HG03064 (cell line): ENCODE results near the gene CMKLR1.

Experiments used
- ATAC-seq: cut with Tn5 transposase; IDR thresholded peaks from one replicate; pipeline ENCODE4 v1.9.1; 2021; ENCODE audit warnings: low read depth; ENCODE audit not compliant: unreplicated experiment

The CMKLR1 gene

DNA sequence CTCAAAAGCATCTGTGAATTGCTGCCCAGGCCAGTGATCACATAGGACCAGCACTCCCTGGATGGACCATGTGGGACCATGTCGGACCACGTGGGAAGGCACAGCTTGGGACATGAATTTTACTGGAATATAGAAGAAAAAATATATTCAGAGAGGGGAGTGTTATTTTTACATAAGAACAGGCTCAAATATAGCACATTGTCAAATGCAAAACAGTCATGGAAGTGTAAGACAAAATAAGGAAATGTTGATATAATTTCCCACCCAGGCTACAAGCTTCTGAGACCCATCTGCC, 68.3 kb downstream of the CMKLR1 start:
- ATAC-seq, result no peak

DNA sequence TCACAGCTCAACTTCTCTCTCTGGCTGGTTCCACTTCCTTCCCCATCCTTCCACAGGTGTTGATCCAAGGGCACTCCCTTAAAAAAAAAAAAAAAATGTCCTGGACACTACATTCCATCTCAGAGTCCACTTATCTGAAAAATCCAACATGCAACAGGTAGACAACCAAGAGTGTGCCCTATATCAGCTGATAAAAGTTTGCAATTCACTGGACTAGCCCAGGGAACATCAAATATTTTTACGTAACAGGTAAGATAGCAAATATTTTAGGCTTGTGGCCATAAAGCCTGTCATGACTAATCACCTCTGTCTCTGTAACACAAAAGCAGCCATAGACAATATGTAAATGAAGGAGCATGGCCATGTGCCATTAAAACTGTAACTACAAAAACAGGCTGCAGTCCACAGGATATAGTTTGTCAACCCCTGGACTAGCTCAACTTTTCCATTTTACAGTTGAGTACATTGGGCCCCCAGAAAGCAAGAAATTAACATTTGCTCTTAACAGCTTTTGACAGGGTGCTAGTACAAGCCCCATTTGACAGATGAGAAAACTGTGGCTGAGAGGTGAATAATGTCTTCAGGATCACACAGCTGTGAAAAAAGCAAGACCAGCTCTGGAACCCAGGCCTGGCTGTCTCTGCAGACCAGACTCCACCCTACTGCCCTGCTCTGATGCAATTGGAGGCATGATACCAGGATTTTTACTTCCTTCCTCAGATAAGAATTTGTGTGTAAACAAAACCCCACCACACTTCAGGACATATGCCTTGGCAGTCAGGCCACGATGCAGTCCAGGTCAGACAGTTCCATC, 68.9 kb downstream of the CMKLR1 start:
- ATAC-seq, result no peak

DNA sequence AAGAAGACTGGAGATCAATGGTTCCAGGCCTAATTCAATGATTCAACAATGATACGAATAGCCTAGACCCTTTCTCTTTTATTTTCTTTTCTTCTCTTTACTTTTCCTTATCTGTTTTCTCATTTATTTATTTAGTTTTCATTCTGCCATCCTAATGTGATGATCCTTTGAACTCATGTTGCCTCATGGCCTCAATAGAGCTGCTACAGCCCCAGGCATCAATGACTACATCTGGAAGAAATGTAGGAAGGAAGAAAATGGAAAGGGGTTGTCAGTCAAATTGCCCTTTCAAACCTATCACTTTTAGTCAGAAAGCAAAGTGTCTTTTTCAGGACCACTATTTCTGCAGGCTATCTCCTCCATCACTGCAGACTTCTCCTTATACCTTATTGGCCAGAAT, 69.9 kb downstream of the CMKLR1 start:
- ATAC-seq, result no peak

DNA sequence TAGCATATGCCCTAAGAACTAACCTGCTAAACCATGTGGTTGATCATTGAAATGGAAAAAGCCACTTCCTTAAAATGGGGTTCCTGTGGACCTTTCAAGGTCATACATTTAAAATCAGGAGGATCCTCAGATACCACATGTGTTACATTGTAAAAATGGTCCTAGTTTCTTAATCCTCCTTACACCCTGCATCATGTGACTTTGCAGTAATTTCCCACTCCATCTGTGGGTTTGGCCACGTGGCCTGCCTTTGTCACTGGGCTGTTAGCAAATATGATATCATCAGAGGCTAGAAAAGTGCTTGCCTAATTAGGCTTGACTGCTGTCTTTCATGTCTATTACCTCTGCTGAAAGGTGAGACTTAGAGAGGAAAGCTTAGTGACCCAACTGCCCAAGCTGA, 70.7 kb downstream of the CMKLR1 start:
- no peak for ATAC-seq

DNA sequence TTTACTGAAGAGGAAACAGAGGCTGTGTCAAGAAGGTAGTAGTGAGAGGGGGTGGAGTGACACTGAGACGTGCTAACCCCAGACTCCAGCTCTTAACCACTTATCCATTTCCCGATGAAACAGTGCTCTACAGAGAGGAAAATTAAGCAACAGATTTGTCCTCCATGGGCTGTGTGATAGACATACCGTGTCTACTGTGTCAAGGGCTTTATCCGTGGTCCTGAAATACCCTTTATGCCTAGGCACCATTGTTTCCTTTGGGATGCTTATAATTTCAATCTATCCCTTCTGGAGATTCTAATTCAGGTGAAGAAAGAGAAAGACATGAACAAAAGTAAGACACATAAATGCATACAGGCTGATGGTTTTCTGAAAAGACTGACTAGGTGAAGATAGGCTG, 71.7 kb downstream of the CMKLR1 start:
- ATAC-seq, result no peak

DNA sequence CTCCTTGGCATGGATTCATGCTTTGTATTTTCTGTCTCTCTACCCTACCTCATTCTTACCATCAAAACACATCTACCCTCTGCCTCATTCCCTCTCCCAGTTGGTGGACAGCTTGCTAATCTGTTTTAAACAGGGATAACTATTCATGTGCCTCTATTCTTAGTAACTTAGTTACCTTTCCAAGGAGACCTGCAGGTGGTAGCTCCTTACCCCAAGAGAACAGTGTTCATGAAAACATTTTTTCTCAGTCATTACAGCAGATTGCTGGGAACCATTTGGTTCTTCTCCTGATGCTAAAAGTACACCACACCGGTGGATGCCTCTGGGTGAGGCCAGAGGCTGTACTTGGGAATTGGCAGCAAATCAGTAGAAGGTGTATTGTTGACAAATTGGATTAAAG, 73.0 kb downstream of the CMKLR1 start:
- no peak for ATAC-seq

DNA sequence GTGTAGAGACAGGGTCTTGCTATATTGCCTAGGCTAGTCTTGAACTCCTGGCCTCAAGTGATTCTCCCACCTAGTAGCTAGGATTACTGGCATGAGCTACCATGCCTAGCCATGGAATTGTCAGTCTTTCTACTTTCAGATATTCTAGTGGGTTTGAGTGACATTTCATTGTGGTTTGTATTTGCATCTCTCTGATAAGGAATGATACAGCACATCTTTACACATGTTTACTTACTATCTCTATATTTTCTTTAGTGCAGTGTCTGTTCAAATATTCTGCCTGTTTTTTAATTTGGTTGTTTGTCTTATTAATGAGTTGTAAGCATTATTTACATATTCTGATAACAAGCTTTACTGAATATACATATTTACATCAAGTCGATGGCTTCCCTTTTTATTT, 73.6 kb downstream of the CMKLR1 start:
- no peak for ATAC-seq

DNA sequence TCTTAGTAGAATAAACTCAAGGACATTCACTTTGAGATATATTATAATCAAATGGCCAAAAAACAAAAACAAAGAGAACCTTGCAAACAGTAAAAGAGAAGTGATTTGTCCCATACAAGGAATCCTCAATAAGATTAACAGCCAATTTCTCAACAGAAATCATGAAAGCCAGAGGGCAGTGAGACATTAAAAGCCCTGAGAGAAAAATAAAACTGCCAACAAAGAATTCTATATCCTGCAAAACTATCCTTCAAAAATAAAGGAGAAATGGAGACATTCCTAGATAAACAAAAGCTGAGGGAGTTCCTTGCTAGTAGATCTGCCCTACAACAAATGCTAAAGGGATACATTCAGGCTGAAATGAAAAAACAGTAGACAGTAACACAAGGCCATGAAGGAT, 78.1 kb downstream of the CMKLR1 start:
- ATAC-seq, result no peak

DNA sequence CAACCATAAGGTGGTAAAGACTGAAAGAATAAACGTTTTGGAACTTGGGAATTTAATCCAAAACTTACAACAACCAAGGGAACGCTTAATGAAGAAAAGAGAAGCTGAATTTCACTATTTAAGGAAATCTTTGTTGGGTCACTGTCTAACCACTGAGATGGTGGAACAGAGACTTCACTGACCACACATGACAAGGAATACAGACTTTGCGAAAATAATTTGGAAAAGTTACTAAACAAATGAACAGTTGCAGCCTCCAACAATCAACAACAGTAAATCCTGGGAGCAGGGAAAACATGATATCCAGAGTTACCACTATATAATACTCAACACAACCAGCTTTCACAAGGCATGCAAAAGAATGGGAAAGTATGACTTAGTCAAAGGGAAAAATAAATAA, 79.1 kb downstream of the CMKLR1 start:
- ATAC-seq, result no peak

DNA sequence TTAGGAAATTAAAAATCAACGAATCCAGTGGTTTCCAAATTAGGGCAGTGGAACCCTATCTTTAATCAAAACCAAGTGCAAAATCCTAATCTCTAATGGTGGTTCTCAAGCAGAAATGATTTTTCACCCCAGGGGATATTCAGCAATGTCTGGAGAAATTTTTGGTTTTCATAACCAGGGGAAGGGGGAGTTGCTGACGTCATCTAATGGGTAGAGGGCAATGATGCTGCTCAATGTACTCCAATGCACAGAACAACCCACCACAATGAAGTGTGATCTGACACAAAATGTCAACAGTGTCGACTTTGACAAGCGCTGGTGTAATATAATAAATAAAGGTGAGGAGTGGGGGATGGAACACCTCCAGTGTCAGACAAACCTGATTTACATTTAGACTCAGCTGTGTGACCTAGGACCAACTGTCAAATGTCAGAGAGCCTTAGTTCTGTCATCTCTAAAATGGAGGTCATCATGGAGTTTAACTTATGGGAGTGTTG, 81.5 kb downstream of the CMKLR1 start:
- no peak for ATAC-seq

DNA sequence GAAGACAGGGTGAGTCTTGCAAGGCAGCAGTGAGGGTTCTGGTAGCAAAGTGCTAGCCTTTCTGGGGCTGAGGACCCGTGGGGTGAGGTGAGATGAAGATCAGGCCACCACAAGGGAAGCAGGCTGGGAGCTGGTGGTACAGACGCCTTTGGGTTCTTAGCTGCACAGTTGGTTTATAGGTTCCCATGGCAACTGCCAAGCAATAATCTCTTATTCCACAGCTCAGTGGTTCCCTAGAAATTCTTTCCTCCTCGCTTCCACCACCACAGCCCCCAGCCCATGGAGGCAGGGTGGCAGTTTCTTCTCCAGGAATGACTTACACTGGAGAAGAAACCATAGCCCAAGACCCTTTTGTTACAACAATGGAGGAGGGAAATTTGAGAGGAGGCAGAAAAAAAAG, 82.1 kb downstream of the CMKLR1 start:
- ATAC-seq, result no peak

DNA sequence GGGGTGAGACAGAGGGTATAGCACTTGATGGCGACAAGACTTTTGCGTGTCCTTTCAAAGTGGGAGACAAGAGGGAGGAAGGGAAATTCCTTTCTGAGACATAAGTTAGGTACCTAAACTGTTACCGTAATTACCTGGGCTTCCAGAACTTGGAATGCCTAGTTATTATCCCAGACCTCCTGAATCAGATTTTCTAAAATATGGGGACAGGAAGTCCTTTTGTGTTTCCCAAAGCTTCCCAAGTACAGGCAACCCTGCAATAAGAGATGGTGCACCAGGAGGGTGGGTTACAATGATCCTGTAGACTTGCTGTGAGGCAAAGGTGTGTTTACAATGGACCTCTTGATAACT, 83.9 kb downstream of the CMKLR1 start:
- ATAC-seq, result no peak

DNA sequence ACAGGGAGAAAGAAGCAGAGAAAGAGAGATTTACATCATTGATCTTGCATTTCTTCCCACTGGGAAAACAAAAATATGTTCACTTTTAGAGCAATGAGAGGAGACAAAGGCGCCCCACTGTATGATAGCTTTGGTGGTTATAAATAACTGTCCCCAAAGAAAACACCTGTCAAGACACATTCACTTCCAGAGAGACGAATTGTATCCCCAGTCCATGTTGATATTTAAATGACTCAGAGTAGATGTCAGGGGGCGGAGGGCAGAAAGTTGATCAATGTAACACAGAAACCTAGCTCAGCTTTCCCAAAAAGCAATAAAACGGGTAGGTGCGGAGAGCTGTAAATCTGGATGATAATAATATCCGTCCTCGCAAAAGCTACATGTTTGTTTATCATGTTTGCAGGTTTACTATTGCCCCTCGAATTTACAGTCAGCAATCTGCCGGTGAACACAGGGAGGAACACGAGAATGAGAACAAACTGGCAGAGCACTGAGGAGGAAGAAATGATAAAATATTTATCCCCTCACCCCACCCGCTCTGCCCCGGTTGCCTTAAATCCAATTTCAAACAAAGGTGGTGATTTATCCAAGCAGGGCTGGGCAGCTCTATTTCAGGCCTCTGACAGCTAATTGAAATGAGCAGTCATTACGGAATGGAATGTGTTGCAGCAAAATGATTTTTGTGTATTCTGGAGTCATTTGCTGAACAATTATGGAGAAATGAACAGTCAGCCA, 84.4 kb downstream of the CMKLR1 start:
- ATAC-seq, result no peak

DNA sequence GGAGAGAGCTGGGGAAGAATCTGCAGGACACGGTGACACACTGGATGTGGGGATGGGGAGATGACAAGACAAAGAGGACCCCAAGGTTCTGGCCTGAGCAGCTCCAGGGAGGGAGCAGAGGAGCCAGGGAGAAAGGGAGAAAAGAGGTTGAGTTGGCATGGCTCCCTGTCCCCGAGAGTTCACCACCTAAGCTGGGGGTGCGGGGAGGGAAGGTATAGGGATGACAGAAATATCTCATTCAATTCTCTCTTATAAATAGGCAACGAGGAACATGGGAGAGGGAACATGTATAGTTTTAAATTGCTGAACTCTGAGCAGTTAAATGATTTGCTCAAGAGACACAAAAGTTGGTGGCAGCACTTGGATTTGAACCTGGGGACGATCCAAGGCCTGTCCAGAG, 85.1 kb downstream of the CMKLR1 start:
- no peak for ATAC-seq

DNA sequence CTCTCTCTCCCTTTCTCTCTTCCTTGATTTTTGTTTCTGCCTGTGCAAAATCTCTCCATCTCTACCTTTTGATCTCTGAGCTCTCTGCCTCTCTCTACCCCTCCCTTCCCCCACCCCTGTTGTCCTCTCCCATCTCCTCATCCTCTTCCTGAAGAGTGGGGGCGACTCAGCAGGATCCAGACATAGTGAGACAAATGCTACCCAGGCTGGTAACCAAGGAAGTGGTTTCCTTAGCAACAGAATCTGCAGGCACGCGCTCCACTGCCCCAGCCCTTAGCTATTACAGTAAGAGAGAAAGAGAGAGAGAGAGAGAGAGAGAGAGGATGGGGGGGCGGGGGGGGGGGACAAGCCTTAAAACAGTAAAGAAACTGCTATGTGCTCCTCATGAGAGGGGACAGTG, 85.6 kb downstream of the CMKLR1 start:
- no peak for ATAC-seq

DNA sequence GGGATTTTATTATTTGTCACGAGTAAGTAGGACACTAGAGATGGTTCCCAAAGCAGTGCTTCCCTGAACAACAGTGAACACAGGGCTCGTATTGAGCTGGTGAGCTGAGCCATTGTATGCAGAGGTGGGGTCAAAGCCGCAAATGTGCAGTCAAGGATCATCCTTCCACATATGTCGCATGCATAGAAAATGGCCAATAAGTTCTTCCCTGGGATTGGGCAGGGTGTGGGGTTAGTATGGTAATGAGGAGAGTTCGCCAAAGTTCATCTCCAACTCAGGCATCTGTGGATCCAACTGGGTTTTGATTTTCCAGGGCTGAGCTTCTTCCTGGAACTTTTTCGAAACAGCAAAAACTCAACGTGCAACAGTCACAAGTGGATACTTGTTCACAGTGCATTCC, 86.6 kb downstream of the CMKLR1 start:
- ATAC-seq, result no peak

DNA sequence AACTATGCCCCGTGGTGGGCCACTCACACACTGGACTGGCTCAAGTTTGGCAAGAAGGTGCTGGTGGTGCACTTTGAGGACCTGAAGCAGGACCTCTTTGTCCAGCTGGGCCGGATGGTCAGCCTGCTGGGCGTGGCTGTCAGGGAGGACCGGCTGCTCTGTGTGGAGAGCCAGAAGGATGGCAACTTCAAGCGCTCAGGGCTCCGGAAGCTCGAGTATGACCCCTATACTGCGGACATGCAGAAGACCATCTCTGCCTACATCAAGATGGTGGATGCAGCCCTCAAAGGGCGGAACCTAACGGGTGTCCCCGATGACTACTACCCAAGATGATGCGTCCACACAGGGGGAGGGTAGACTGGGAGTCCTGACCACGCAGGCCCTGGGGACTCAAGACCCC, 91.1 kb downstream of the CMKLR1 start:
- no peak for ATAC-seq

DNA sequence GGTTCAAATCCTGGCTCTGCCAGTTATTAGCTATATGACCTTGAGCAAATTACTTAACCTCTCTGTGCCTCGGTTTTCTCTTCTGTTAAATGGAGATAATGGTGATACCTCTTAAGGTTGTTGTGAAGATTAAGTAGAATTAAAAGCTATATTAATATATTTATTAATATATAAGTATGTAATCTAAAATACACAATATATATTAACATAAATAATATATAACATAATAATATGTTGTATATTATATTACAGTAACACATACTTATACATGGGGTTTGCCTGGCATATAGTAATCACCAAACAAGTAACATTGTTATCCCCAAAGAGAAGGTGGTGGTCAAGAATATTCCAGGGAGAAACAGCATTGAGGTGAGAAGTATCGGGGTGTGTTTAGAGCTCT, 92.0 kb downstream of the CMKLR1 start:
- no peak for ATAC-seq

DNA sequence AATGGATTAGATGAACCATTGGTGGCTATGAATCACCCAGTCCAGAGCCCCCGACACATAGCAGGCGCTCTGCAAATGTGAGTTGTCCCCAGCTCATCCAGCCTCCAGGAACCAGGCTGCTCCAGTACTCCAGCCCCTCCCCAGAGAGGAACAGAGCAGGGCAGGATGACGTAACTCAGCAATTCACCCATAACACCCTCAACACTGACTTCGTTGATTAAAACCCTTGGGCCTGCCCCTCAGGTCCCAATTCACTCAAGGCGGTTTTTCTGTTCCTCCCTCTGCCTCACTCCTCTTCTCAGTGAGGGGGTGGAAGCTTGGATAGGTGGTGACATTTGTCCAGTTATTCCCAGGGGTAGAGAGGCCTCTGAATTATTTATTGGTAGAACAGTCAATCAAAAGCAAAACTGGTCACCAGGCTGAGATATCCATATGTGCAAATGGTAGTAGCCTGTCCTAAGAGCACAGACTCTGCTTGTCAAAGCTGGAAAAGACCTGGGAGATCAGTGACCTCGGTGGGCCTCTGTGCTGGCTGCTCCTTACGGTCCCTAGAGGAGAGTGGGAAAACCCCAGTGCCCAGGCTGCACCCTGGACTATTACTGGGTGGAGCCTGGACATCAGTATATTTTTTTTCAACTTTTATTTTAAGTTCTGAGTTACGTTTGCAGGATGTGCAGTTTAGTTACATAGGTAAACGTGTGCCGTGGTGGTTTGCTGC, 97.0 kb downstream of the CMKLR1 start:
- no peak for ATAC-seq

DNA sequence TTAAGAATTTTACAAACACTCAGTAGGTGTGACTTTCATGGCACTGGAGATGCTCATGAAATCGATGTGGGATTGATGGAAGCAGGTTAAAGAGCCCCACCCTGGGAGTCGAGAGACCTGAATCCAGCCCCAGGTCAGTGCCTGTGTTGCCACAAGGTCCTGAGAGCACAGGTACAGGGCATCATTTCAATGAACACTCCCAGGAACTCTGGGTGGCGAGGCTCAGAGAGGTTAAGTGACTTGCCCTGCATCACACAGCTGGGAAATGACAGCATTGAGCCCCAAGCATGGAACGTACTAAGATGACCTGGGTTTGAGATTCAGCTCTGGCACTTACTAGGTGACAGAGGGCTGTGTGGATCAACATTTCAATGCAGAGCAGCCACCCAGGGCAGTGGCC, 98.2 kb downstream of the CMKLR1 start:
- no peak for ATAC-seq

DNA sequence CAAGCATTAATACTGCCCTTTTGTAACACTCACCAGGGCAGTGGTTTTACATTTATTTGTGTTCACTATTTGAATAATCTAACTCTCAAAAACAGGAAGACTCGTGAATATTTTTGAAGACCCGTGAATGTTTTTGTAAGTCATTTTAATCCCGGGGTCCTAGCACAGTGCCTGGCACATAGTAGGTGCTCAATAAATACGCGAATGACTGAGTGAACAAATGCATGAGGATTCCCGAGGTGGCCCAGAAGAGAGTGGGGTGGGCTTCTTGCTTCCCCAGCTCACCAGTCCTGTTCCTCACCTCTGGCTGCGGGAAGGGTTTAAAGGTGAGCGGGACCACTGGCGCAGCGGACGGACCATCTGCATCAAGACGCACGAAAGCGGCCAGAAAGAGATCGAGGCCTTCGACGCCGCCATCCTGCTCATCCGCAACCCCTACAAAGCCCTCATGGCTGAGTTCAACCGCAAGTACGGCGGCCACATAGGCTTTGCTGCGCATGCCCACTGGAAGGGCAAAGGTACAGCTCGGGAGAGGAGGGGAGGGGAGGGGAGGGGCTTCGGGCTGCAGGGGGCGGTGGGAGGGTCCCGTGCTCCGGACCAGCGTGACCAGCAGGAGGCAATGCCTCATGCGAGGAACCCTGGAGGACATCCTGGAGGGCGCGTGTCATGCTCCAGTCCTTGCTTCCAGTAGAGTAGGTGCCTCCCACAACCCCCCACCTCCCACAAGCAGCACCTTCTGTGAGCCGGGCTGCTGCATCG, 98.9 kb downstream of the CMKLR1 start:
- ATAC-seq, result no peak
